Mucosa of gallbladder (tissue), 1 donor: Measurements from ENCODE around the gene CHI3L1. TPM values are rescaled to one million over a fixed set of nuclear protein-coding genes. Genes with fewer than 3 reads are reported as not detected.

Experiments used
- DNase-seq: peaks from one replicate; pipeline ENCODE4 v3.0.0-alpha.2; 2020; ENCODE audit warnings: low spot score
- total RNA-seq: library from RNA; stranded (reverse); gene quantifications from one replicate; pipeline ENCODE4 v1.2.1, GENCODE V29; 2021
- donor health status: DM: no; HTN: no; CAD: no.

Gene CHI3L1
- total RNA-seq, 1 donor from 2014 or later, result 0.40 TPM

DNA sequence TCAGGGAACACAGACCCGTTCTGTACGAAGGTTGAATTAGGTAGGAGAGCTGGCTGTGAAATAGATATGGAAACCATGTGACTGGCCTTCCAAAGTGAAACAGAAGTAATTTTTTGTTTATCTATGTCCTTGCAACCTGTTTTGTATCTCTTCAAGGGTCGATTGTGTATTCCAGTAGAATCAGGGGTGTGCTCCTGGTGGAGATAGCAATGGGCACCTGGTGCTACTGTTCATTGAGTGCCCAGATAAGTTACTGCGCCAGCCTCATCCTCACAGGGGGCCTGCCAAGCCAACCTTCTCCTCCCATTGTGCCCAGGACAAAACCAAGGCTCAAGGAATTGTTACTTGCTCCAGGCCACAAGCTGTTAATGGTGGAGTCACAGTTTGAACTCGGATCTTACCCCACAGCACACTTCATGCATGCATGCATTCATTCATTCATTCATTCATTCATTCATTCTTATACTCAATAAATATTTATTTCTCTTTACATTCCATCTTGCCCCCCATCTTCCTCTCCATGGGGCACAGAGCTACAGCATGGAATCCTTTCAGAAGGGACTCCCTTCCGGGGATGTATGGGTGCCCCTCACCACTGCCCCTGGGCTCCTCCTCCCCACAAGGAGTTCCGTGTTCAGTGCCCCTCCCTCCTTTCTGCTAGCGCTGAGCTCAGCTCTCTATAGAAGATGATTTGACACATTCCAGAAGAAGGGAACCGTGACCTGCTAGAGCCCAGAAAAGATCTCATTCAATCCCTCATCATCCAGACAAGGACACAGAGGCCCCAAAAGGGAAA lies 34.9 kb downstream of the CHI3L1 start:
- DNase-seq, result no peak

DNA sequence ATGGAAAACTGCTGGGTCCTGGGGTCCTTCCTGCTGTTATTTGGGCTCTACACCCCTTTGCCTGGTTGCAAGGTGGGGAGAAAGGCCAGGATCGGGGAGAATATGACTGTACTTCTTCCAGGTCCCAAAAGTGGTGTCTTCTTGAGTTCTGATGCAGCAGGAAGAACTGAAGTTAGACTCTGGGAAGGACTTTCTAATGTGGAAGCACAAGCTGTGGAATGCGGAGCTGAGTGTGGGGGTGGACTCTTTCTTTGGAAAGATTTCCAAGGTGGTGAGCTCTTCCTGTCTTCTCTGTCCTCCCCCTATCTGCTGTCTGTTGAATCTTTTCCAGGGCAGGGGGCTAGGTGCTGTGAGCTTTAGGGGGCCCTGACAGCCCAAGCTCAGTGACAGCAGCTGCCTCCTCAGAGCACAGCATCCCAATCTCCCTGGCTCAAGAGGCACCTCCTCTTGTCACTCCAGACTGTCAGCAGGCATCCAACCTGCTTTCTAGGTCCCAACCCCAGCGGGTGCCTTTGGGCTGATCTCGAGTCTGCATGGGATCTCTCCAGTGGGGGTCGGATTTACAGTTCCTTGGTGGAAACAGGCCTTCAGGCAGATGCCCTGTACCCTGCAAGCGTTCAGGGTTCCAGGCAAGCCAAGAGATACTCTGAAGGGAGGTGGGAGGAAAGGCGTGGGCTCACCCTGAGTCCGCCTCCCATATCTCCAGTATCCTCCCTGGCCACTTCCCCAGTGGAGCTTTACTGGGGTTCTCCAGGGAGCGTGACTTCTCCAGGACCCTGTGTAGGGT lies 35.8 kb downstream of the CHI3L1 start:
- no peak for DNase-seq

DNA sequence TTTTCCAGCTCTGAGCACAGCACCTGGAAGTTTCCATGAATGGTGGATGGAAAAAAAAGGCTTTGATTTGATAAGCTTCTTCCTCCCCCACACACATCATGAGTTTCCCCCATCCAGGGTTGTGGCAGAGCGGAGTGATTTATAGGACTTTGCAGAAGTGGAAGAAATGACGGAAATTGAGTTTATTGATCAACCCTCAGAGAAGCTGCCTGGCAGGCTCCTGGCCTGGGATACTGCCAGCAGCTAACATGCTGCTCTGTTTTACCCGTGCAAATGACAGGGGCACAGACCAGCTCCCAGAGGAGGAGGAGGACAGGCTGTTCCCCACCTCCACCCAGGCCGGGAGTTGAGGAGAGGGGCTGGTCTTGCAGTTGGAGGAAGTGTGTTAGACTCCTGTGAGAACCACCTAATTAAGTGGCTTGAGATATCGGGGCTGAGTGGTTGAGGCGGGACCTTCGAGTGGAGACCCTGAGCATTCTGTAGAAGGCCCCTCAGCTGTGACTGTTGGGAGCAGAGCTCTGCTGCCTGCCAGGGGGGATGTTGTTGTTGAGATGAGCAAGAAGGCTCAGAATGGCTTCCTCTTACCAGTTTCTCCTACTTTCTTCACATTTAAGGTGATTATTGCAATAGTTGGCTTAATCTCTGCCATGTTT lies 37.2 kb downstream of the CHI3L1 start:
- no peak for DNase-seq

DNA sequence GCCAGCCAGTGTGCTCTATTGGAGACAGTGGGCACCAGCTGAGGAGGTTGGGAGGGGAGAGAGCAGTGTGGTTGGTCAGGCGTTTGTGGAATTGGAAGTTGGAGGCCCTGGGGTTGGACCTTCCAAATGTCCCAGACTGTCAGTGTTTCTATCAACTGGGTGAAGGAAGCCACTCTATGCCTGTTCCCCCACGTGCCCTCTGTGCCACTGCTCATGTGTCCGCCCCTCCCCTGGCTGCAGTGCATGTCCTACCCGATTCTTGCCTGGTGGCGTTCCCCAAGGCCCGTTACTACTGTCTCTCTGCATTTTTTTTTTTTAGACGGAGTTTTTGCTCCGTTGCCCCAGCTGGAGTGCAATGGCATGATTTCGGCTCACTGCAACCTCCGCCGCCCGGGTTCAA lies 37.9 kb downstream of the CHI3L1 start:
- no peak for DNase-seq

DNA sequence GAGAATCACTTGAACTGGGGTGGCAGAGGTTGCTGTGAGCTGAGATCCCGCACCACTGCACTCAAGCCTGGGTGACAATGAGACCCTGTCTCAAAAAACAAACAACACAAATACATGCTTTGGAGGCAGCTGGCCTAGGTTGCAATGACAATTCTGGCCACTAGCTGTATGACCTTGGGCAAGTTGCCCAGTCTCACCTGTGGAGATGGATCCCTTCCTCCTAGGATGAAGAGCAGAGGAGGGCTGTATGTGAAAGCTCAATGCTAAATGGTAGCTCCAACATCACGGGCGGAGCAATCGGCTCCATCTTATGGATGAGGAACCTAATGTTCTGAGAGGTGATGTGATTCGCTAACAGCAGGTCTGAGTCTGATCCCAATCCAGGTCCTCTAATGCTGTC lies 38.4 kb downstream of the CHI3L1 start:
- no peak for DNase-seq

DNA sequence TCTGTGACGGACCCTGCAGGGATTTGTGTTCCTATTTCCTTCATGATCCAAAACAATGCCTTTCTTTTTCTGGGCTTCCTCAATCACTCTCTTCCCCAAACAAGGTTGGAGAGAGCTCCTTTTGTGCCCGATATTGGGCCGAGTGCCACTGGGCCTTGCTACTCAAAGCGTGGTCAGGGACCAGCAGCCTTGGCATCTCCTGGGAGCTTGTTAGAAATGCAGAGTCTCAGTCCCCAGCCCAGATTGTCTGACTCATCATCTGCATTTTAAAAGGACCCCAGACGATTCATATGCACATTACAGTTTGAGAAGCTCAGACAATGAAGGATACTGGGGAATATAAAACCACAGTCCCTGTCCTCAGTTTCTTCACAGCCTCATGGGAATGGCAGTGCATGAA lies 39.1 kb downstream of the CHI3L1 start:
- DNase-seq, result no peak

DNA sequence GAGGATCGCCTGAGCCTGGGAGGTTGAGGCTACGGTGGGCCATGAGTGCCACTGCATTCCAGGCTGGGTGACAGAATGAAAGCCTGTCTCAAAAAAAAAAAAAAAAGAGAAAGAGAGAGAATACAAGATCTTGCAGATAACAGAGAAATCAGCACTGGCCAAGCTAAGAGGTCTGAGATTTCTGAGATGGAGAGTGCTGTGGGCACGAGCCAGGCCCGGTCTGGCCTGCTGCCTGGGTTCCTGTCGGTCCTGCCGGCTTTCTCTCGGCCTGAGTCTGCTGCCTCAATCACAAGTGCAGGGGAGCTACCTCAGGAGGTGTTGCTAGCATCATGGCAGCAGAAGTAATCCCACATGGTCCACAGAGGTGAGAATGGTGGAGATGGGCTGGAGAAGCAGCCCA lies 40.0 kb downstream of the CHI3L1 start:
- no peak for DNase-seq

DNA sequence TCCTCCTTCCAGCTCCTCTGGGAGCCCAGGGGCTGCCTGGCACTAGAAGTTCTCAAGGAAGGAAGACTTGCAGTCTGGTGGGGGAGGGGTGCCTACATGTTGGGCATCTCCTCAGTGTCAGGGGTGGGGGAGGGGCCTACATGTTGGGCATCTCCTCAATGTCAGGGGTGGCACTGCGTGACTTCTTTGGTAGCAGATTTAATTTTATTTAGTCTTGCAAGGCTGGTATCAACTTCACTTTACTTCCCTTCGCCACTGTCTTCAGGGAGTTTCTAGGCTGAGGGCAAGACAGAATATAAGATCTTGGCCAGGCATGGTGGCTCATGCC lies 40.5 kb downstream of the CHI3L1 start:
- DNase-seq, result no peak

DNA sequence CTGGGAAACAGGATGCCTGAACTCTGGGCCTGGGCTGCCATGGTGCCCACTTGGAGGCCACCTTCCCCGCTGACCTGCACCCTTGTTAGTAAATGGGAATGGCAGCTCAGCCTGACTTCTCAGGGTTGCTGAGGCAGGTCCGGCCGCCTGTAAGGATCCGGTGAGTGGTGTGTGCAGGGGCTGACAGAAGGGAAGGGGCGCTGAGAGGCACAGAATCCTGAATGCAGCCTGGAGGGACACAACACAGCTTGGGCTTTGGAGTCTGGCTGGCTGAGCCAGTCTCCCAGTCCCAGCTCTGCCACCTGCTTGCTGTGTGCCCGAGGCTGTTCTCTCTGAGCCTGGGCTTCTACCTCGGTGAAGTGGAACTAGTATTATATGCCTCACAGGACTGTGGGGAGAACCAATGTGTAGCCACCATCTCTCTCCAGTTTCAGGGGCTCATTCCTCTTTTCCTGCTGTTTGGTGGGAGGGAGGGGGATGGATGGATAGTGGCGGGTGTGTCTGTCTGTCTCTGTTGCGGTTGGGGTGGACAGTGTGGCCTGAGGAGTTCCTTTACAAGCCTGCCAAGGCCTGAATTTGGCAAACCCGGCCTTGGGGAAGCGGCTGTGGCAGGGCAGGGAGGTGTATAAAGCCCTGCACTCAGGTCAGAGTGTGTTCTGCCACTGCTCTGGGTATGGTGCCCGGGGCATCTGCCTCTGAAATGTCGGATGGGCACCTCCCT lies 41.0 kb downstream of the CHI3L1 start:
- no peak for DNase-seq

DNA sequence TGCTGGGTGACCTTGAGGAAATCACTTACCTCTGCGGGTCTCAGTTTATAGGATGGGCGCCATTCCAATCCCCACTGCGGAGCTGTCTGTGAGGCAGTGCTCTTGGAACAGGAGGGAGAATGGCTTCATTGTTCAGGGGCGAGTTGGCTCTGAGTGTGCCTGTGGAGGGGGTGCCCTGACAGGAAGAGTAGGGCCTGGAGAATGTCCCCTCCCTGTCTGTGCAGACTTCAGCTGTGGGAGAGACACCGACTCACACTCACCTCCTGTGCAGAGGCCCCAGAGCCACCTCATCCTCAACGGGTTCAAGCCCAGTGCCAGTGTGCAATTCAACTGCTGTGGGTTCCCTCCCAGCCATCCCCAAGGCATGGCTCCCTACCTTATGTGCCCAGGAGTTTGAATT lies 41.8 kb downstream of the CHI3L1 start:
- no peak for DNase-seq

DNA sequence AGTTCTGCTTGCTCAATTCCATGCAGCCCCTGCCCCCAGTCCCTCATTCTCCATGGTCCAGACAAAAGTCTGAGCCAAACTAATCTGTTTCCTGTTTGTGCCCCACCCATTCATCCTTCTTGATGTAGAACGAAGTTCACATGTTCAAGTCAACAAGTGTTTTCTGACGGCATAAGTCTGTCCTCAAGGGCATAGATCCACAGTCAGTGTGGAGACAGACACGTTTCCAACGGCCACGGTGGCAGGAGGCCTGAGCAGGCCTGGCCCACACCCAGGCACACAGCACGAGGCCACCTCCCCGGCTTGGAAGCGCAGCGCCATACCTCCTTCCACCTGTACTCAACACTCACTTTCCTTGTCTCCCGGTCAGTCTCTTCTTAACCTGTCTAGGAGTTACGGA lies 42.9 kb downstream of the CHI3L1 start:
- no peak for DNase-seq

DNA sequence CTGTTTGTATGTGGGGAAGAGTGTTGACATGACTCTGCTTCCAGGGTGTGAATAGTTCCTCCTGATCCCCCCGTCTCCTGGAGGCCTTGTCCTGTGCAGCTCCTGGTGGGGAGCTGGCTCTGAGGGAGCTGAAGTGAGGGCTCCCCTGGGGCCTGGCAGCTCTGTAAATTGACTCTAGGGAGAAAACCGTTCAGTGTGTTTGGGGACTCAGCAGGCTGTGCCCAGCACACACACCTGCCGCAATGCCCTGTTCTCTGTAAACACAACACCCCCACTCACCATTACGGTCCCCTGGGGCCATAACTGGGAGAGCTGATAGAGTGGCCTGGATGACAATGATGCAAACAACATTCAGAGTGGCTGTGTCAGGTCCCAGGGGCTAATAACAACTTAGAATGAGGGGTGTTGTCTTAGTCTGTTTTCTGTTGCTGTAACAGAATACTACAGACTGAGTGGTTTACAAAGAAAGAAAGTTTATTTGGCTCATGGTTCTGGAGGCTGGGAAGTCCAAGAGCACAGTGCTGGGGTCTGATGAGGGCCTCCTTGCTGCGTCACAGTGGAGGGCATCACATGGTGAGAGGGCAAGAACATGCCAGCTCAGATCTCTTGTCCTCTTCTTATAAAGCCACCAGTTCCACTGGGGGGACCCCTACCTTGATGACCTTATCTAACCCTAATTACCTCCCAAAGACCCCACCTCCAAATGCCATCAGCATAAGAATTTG lies 43.7 kb downstream of the CHI3L1 start:
- no peak for DNase-seq

DNA sequence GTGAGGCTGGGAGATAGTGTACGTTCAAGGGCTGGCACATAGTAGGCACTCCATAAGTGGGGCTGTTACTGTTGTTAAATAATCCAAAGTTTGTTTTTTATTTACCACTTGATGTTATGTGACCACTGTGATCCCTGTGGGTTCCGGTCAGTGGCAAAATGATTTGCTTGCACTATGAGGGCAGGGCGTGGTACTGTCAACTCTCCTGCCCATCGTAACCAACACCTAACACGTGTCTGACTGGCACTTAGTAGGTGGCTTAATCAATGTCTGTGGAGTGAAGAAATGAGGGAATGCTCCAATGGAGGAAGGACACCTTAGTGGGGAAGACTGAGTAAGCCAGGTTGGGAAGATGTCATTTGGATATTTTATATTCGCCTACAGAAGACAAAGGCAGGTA lies 44.4 kb downstream of the CHI3L1 start:
- DNase-seq, result no peak

DNA sequence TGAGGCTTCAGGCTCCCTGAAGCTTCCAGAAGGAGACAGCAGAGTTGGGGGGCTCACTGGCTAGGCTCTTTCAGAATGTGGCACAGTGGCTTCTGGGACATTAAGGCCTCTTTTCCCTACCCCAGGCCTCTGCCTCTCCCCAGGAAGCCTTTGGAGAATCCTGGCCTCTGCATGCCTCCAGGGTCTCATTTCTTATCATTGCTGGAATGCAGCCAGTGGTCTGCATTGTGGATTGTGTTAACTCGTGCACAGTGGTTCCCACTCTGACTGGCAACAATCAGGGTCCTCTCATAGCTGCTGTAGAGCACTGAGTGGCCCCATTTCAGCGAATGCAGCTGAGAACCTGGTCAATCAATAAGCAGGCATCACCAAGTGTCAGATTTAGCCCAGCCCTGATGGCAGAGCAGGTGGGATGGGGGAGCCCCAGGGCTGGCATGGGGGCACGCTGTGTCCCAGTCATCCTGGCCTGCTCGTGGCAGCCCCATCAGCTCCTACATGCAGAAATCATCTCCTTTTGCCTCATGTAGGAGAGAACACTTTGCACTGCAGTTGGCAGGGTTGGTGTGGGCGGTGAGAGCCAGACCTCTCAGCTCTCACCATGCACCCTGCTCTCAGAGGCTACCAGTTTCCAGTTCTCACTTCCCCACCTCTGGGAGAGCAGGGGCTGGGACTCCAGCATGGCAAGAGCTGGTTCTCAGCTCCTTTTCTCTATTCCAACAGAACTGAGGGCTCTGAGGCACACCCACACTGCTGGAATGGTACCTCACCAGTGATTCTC lies 45.6 kb downstream of the CHI3L1 start:
- no peak for DNase-seq

DNA sequence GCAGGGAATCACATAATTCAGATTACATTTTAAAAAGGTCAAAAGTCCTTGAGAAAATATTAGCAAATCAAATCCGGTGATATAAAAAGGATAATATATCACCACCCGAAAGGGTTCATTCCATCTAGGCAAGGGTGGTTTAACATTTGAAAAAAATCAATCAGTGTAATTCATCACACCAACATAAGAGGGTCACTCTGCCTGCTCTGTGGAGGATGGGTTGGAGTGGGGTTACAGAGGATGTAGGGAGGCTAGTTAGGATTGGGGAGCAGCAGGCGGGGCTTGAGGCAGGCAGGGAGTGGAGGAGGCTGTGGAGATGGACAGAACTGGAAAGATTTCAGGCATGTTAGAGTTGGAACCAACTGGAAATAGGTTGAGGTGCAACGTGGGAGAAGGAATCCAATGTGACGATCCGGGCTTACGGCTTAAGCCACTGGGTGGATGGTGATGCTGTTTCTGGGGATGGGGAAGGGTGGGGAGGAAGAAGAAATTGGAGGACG lies 46.5 kb downstream of the CHI3L1 start:
- no peak for DNase-seq

DNA sequence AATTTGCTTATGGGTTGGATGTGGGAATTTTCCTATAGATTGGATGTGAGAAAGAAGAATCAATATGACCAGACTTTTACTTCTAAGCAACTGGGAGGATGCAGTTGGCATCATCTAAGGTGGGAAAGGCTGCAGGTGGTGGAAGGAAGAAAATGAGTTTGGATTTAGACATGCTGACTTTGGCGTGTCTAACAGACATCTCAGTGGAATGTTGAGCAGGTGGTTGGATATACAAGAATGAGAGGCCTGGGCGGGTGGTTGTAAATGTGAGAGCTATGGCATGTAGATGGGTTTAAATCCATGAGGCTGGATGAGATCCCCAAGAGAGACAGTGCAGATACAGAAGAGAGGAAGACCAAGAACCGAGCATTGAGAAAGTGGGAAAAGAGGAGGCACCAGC lies 48.4 kb downstream of the CHI3L1 start:
- DNase-seq, result no peak

DNA sequence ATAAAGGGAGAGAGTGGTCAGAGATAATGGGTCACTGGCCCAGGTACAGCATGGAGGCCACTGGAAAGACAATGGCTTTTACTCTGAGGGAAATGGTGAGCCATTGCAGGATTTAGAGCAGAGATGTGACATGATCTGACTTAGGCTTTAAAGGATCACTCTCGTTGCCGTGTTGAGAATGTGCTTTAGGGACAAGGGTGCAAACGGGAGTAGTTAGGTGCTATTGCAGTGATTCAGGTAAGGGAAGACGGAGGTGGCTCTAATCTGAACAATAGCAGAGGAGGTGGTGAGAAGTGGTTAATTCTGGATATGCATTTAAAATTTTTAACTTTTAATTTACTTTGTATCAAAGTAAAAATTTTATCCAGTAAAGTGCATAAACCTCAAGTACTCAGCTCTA lies 49.2 kb downstream of the CHI3L1 start:
- no peak for DNase-seq

DNA sequence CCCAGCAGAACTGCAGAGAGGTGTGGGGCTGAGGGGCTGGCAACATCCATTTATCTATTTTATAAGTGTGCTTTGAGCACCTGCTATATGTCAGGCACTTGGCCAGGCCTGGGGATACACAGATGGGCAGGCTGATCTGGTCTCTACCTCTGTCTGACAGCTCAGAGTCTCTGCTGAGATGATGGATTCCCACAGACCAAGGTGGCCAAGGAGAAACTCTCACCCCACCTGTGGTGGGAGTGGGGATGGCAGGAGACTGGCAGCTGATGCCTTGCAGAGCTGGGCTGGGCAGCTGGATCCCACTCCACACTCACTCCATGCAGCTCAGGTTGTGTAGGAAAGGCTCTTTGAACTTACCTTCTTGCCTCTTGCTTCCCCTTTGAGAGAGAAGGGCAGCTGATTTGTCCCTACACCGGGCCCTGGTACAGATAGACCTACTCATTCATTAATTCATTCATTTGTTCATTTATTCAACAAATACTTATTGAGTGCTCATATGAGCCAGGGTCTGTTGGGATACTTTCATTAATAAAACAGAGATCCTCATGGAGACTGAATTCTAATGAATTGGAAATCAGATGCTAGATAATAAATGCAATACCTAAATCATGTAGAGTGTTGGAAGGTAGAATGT lies 50.0 kb downstream of the CHI3L1 start:
- DNase-seq, result no peak

DNA sequence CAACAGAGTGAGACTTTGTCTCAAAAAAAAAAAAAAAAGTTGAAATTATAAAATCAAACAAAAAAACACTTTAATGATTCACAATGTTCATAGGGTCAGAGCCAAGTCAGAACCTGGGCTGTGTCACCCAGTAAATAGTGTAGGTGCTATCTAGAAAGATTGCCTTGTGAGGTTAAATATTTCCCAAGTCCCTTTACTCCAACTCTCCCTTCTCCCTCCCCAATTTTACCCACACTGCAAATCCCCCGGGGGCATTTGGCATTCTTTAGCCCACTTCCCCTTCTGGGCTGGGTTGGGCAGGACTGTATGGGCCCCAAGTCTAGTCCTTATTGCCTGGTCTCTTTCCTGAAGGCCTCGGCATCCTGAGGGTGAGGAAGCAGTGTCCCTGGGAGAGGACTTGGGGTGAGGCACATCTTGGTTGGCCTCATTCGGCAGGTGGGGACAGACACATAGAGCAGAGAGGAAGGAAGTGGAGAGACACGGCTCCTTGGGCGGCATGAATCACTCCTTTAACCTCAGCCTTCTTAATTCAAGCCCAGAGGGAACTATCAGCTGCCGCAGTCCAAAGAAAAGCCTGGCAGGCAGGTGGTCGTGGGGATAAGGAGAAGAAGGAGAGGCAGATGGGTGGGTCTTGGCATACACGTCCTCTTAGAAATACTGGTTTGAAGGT lies 50.7 kb downstream of the CHI3L1 start:
- no peak for DNase-seq
